NCI-H345 treated with DMSO at 0.1 percent for 48 hours (cell line): ENCODE results near the gene FCN2.

Experiments used
- DNase-seq: peaks from one replicate; lab custom pipeline; 2025; ENCODE audit not compliant: unreplicated experiment; lab: John Stamatoyannopoulos, UW

Gene FCN2

DNA sequence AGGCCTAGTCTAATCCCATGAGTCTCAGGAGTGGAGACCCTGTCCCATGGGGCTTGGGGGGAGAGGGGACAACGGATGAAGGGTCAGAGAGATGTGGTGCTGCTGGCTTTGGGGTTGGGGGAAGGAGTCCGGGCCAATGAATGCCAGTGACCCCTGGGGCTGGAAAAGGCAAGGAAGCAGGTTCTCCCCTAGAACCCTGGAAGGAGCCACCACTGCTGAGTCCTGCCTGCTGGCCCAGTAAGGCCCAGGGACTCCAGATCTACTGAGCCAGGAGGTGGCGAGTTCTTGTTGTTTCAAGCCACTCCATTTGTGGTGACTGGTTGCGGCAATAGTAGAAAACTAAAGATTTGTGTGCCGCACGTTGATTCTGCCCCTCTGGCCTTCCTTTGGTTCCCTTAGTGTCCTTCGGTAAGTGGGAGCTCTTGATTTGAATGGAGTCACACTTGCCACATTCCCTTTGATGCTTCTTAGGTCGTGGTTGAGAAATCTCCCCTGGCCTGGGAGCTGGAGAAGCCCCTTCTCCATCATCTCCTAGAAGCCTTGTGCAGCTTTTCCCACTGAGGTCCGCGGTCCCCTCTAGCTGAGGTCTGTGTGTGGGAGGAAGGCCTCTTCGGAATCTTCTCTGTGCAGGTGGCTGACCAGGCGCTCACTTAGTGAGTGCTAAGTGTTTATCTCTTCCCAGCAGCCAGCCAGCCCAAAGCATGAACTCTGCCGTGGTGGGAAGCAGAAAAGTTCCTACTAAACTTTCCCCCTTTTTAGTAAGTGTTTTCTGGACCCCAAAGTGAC lies 28.1 kb downstream of the FCN2 start:
- DNase-seq, result no peak

- no peak for DNase-seq
Measured at GRCh38 chr9:134909511-134910481, 29.2 kb downstream of the FCN2 start.

DNA sequence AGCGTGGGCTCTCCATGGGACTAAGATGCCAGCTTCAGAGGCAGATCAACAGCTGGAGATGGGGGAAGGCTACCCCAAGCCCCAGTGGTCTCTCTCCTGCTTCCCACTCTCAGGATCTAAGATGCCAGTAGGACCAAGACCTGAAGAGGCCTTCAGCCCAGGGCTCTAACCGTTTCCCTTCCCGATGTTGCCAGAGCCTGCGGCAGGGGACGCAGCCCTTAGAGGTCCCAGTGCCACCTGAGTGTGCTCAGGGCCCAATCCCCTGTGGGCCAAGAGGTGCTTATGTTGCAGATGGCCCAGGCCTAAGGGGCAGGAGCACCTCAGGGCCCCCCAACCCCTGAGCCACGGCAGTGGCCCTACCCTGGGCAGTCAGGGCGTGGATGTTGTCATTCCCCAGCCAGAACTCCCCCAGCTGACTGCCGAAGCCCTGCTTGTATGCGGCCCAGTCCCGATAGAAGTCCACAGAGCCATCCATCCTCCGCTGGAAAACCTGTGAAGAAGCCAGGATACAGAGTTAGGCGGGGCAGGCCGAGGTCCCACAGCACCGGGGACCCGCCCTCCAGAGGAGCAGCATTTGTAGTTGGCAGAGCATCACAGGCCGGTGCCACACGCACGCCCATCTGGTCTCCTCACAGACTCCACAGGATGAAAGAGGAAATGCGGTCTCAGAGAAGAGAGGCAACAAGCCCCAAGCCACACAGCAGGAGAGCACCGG lies 31.7 kb downstream of the FCN2 start:
- DNase-seq, result no peak

DNA sequence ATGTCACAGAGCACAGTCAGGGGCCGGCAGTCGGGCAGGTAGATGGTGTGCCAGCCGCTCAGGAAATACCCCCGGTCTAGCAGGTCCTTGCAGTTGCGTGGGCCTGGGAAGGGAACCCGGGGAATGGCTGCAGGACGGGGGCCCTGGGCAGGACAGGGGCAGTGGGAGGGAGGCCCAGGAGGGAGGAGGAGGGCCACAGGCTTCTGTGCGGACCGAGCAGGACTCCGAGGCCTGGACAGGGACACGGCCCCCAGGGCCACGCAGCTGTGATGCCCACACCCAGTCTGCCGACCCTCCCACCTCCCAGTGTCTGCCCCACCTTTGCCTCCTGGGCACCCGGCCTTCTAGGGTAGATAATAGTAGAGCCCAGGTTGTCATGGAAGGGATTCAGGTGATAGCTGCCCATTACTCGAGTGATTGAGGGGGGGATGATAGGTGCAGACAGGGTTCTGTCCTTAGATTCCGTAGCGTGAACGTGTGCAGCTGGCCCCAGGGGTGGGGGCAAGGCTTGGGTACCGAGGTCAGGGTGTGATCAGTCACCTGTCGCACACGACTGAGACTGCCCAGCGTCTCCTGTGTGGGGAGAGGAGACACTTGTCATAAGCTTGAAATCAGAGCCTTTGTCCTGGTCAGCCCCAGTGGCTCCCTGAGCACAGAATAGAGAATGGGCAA lies 32.6 kb downstream of the FCN2 start:
- DNase-seq, result no peak

DNA sequence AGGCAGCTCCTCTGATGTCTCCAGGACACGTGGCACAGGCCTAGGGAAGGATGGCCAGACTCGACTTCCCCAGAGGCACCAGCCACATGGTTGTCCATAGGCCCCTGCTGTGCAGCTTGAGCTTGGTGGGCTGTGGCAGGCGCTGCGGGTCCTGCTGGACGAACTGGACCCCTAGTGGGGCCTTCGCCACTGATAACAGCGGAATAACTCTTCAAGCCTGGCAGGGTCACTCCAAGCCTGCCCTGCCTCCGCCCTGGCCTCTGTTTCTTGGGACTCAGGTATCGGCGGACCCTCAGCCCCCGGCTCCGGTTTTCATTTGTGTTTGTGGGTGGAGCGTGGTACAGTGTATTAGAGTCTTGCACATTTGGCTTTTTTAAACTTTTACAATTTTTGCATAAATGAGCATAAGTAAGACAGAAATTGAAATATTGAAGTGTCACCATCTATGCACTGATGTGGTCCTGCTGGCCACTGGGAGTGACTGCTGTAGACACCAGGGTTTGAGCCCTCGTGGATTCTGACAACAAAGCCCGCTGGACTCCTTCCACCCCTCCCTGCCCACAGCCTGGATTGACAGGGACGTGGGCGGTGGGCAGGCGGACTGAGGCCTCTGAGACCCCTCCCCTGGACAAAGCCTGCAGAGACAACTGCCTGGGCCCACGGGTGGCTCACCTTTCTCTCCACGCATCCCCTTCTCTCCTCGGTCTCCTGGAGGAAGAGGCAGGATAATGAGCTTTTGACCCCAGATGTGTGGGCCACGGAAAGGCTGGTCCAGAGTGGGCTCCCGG lies 33.3 kb downstream of the FCN2 start:
- no peak for DNase-seq

DNA sequence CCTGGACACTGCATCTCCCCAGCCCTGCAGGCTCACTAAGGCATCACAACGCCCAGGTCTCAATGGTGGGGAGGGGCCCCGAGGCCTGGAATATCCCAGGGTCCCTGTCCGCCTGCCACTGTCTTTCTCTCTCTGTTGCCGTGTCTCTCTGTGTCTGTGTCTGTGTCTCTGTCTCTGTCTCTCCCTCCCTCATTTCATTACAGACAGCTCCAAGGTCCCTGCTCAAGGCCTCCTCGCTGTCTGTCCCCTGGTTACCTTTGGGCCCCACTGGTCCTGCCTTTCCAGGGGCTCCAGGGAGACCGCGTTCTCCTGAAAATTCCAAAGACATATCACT lies 33.9 kb downstream of the FCN2 start:
- DNase-seq, result no peak

GRCh38 chr9:134915046-134915985 lies 34.7 kb downstream of the FCN2 start:
- DNase-seq, result no peak

GRCh38 chr9:134916161-134916665 lies 35.6 kb downstream of the FCN2 start:
- no peak for DNase-seq

- no peak for DNase-seq
Measured at GRCh38 chr9:134917431-134918373, 37.1 kb downstream of the FCN2 start, which contains the start of gene FCN1. TSS of gene FCN1 (minus strand) at chr9:134917912. CDS start at chr9:134917871, 41 bp downstream.

DNA sequence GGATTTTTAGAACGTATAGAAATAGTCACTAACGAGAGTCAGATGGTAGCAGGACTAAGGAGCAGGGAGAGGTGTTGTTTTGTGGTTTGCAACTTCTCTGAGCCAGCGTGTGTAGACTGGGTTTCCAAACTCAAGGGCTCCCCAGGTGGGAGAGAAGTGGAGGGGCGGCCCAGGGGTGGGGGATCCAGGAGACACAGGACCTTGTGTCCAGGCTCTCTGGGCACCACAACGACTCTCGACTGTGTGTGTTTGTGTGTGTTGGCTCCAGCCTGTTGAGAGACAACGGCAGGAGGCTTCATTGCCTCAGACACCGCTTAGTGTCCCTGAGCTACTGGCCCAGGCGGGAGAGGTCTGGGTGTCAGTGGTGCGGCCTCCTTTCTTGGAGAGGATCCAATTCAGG lies 38.0 kb downstream of the FCN2 start:
- DNase-seq, result no peak

DNA sequence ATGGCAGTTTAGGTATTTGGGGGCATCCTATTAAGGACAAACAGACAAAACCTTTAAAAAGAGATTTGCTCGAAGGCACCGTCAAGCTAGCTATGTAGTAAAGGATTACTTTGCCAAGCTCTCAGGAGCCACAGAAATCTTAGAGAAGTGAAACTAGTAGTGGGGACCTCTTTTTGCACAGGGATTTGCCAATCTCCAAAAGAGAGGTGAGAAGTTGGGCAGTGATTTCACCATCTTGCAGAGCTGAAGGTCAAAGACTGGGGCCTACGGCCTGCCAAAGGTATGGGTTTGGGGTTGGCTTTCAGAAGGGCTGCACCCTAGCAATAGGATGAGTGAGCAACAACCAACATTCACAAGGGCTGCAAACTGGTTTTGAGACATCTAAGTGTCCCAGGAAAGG lies 38.7 kb downstream of the FCN2 start:
- no peak for DNase-seq

- DNase-seq, result no peak
Measured at GRCh38 chr9:134922066-134922931, 41.7 kb downstream of the FCN2 start.

DNA sequence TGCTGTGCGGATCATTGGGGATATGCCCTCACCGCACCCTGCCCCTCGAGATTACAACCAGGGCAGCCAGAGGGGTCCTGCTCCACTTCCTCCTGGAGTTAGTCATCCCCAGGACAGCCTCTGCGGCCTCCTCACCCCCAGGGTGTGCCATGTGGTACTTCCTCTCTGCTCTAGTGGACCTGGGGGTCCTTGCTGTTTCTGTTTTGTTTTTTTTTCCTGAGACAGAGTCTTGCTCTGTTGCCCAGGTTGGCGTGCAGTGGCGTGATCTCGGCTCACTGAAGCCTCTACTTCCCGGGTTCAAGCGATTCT lies 42.3 kb downstream of the FCN2 start:
- DNase-seq, result no peak

DNA sequence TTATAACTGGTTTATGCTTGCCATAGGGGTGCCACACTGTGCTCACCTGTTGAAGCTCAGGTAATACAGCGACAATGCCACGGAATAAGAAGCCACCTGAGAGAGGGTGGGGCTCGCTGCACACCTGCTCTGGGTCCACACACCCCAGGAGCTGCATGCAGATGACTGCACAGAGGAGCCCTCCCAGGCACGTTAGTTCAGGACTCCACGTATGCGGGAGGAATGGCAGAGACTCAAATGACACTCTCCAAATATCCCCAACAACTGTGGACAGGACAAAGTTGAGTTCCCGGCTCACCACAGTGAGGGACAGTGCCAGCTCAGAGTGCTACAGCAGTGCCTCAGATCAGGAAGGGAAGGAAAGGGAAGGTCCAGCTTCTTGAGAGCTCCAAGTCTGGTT lies 42.9 kb downstream of the FCN2 start:
- DNase-seq, result no peak

DNA sequence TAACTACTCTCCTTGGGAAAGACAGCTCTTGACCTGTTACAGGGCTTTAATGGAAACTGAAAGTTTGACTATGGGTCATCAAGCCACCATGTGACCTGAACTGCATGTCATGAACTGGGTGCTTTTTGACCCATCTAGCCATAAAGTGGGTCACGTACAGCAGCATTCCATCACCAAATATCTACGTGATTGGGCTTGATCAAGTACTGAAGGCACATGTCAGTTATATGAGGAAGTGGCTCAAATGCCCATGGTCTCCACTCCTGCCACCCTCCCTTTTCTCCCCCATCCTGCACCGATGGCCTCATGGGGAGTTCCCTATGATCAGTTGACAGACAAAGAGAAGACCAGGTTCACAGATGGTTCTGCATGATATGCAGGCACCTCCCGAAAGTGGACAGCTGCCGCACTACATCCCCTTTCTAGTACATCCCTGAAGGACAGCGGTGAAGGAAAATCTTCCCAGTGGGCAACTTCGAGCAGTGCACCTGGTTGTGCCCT lies 44.5 kb downstream of the FCN2 start:
- no peak for DNase-seq

DNA sequence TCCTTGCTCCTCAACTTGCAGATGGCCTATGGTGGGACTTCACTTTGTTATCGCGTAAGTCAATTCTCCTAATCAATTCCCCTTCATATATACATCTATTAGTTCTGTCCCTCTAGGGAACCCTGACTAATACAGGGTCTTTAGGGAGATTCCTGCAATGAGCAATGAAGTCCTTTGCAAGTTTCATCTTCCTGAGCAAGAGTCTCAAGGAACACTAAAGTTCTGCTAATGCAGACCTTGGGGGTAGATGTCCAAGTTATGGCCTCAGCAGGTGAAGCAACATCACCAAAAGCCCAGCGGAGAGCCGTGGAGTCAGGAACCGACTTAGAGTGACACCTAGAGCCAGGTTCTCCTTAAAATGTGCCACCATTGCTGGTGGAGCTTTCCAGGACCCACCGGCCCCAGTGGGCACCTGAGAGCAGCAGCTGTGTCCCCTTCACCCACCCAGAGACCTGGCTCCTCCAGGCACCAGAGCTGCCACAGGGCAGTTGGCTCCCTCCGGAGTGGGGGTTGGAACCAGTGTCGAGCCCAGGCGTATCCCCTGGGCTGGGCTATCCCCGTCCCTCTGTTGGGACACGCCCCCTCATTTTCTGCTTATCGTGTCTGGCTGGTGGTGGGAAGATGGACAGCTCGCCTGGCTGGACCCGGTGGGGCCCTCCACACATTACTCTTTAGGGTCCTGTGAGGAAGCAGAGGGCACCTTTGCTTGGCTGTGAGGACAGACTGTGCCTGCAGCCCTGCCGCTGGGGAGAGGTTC lies 48.0 kb downstream of the FCN2 start:
- no peak for DNase-seq
